A673 (cell line): ENCODE data around the gene KCNQ2. TPM values are rescaled to one million over a fixed set of nuclear protein-coding genes. Genes with fewer than 3 reads are reported as not detected.

Source experiments
- BruUV-seq: library from RNA; stranded (reverse); fragments of 400-500 nt; replicated peaks from 2 replicates; lab custom pipeline; 2021; lab: Mats Ljungman, UMichigan
- CTCF ChIA-PET: fragments of 300-600 bp; sonication (Branson Sonifier 250); formaldehyde crosslinking; loops from one replicate; lab custom pipeline; 2022; ENCODE audit warnings: antibody characterized with exemption; lab: Charles Lee
- POLR2A ChIA-PET: fragments of 300-600 bp; sonication (Branson Sonifier 250); formaldehyde crosslinking; loops from one replicate; lab custom pipeline; 2022; ENCODE audit warnings: antibody characterized with exemption; ENCODE audit not compliant: low non-redundant PET; lab: Charles Lee
- DNase-seq: peaks from one replicate; pipeline ENCODE4 v3.0.0-alpha.2; 2015; ENCODE audit warnings: low spot score
- H3K27ac ChIP-seq: fragments of 200-600 bp; sonication (generic); 2 replicates; pipeline ENCODE4 v1.5.1; 2016; ENCODE audit warnings: mixed run types, low read depth, mild to moderate bottlenecking, mixed read lengths, antibody characterized with exemption, low read length; ENCODE audit not compliant: poor library complexity, severe bottlenecking
- H3K27me3 ChIP-seq: fragments of 200-600 bp; sonication (generic); replicated peaks from 2 replicates; pipeline ENCODE4 v1.6.1; 2017; ENCODE audit warnings: mixed run types, low read depth, mild to moderate bottlenecking, mixed read lengths, antibody characterized with exemption, low read length; ENCODE audit not compliant: insufficient read depth, poor library complexity
- H3K36me3 ChIP-seq: fragments of 200-600 bp; sonication (generic); 2 replicates; pipeline ENCODE4 v1.6.1; 2016; ENCODE audit warnings: mixed run types, mild to moderate bottlenecking, mixed read lengths, antibody characterized with exemption, low read length; ENCODE audit not compliant: insufficient read depth, poor library complexity, severe bottlenecking
- H3K4me1 ChIP-seq: fragments of 200-600 bp; sonication (generic); 2 replicates; pipeline ENCODE4 v1.6.1; 2017; ENCODE audit warnings: mixed run types, mild to moderate bottlenecking, mixed read lengths, antibody characterized with exemption, low read length; ENCODE audit not compliant: insufficient read depth, poor library complexity, severe bottlenecking
- H3K4me3 ChIP-seq: fragments of 200-600 bp; sonication (generic); 2 replicates; pipeline ENCODE4 v1.5.1; 2016; ENCODE audit warnings: low read depth, mixed run types, mild to moderate bottlenecking, mixed read lengths, low read length; ENCODE audit not compliant: poor library complexity, severe bottlenecking
- H3K9me3 ChIP-seq: fragments of 200-600 bp; sonication (generic); 2 replicates; pipeline ENCODE4 v1.6.1; 2016; ENCODE audit warnings: mixed run types, low read depth, mild to moderate bottlenecking, mixed read lengths, antibody characterized with exemption, low read length; ENCODE audit not compliant: poor library complexity, severe bottlenecking
- CTCF ChIP-seq: fragments of 300-800, 200-600 bp; sonication (generic); conservative IDR thresholded peaks from 2 replicates; pipeline ENCODE4 v1.5.1; 2017; ENCODE audit warnings: low read depth, mild to moderate bottlenecking, antibody characterized with exemption, low read length, moderate library complexity, mixed read lengths
- EZH2 ChIP-seq: fragments of 200-600 bp; sonication (generic); IDR thresholded peaks from 2 replicates; pipeline ENCODE4 v1.6.1; 2017; ENCODE audit warnings: borderline replicate concordance, low read depth, mild to moderate bottlenecking, mixed read lengths, antibody characterized with exemption, low read length; ENCODE audit not compliant: poor library complexity, severe bottlenecking
- intact Hi-C: fragments of 100-400 bp; cut with micrococcal nuclease; formaldehyde crosslinking; loops from one replicate; pipeline ENCODE4 v1.10.0; 2022; ENCODE audit not compliant: unreplicated experiment
- total RNA-seq: library from RNA; stranded (reverse); gene quantifications from 2 replicates; pipeline ENCODE4 v1.2.3, GENCODE V29; 2021

The KCNQ2 gene
- total RNA-seq, 1 experiment from 2014 or later = 6.6 TPM

- TF ChIP-seq CTCF (no peak), EZH2 (no peak)
- ChIA-PET CTCF (no interaction called here), POLR2A (no interaction called here)
- Histone ChIP-seq H3K9me3 (no peaks in the 10 kb centered on the region), H3K27ac (no peak overlapping the region), H3K36me3 (no peaks in the 10 kb centered on the region), H3K27me3 (no peaks in the 10 kb centered on the region), H3K4me1 (peaks cover 4% of the 10 kb centered on the region), H3K4me3 (no peak overlapping the region)
- DNase-seq = no peak
- intact Hi-C loops = no loop called here
- BruUV-seq = no TSS peak
These were observed 39.7 kb downstream of the KCNQ2 start for GRCh38 chr20:63432577-63433325.

- no peaks in the 10 kb centered on the region for H3K9me3 ChIP-seq
- no peaks in the 10 kb centered on the region for H3K27me3 ChIP-seq
- BruUV-seq = no TSS peak
- H3K27ac ChIP-seq = no peak overlapping the region
- ChIA-PET CTCF (no interaction called here), POLR2A (no interaction called here)
- TF ChIP-seq EZH2 = no peak
- TF ChIP-seq CTCF = no peak
- no peak for DNase-seq
- no peak overlapping the region for H3K4me3 ChIP-seq
- intact Hi-C loops = no loop called here
- H3K36me3 ChIP-seq = no peaks in the 10 kb centered on the region
- H3K4me1 ChIP-seq = peaks cover 4% of the 10 kb centered on the region
These were observed 40.5 kb downstream of the KCNQ2 start for GRCh38 chr20:63431944-63432343.

- Histone ChIP-seq H3K4me1 (peaks cover 4% of the 10 kb centered on the region), H3K36me3 (no peaks in the 10 kb centered on the region), H3K27ac (no peak overlapping the region), H3K4me3 (no peak overlapping the region), H3K9me3 (no peaks in the 10 kb centered on the region), H3K27me3 (no peaks in the 10 kb centered on the region)
- ChIA-PET POLR2A (no interaction called here), CTCF (no interaction called here)
- no peak for DNase-seq
- TF ChIP-seq CTCF (no peak), EZH2 (no peak)
- BruUV-seq = no TSS peak
- intact Hi-C loops = no loop called here
These were observed 41.6 kb downstream of the KCNQ2 start for GRCh38 chr20:63430891-63431290.
